HG03565 (cell line): Measurements from ENCODE around the gene GMCL1.

Source experiments
- ATAC-seq: cut with Tn5 transposase; IDR thresholded peaks from one replicate; pipeline ENCODE4 v1.9.1; 2021; ENCODE audit warnings: mild to moderate bottlenecking, moderate library complexity; ENCODE audit not compliant: unreplicated experiment

Gene GMCL1

GRCh38 chr2:69829256-69830044 is at the start of gene GMCL1:
Gene GMCL1, plus strand, starts transcription at chr2:69829660. Its CDS starts 233 bp downstream, at chr2:69829893.
- ATAC-seq: peak; percentile 83

GRCh38 chr2:69780921-69781320 is 48.5 kb upstream of the GMCL1 start:
- no peak for ATAC-seq

- ATAC-seq: no peak
Measured at GRCh38 chr2:69781321-69782248, 47.9 kb upstream of the GMCL1 start.

GRCh38 chr2:69784228-69784627 is 45.2 kb upstream of the GMCL1 start:
- ATAC-seq: no peak

- ATAC-seq: no peak
Measured at GRCh38 chr2:69785358-69785757, 44.1 kb upstream of the GMCL1 start.

GRCh38 chr2:69786052-69786560 is 43.4 kb upstream of the GMCL1 start:
- no peak for ATAC-seq

- no peak for ATAC-seq
Measured at GRCh38 chr2:69789175-69789721, 40.2 kb upstream of the GMCL1 start.

GRCh38 chr2:69789772-69790600 is 39.5 kb upstream of the GMCL1 start:
- ATAC-seq: peak; percentile 40

GRCh38 chr2:69790601-69790959 is 38.9 kb upstream of the GMCL1 start:
- no peak for ATAC-seq

- ATAC-seq: no peak
Measured at GRCh38 chr2:69791045-69791444, 38.4 kb upstream of the GMCL1 start.

GRCh38 chr2:69796174-69796573 is 33.3 kb upstream of the GMCL1 start:
- ATAC-seq: no peak

GRCh38 chr2:69797235-69797634 is 32.2 kb upstream of the GMCL1 start:
- no peak for ATAC-seq

GRCh38 chr2:69797836-69798289 is 31.6 kb upstream of the GMCL1 start:
- no peak for ATAC-seq

- peak; percentile 5 for ATAC-seq
Measured at GRCh38 chr2:69798290-69798908, 31.1 kb upstream of the GMCL1 start.

- ATAC-seq: peak; percentile 38
Measured at GRCh38 chr2:69798909-69799526, 30.4 kb upstream of the GMCL1 start.

GRCh38 chr2:69801745-69802290 is 27.6 kb upstream of the GMCL1 start:
- no peak for ATAC-seq

- peak; percentile 56 for ATAC-seq
Measured at GRCh38 chr2:69802781-69803367, 26.6 kb upstream of the GMCL1 start.

- no peak for ATAC-seq
Measured at GRCh38 chr2:69804416-69804815, 25.0 kb upstream of the GMCL1 start.

GRCh38 chr2:69805887-69806286 is 23.6 kb upstream of the GMCL1 start:
- no peak for ATAC-seq
